Mucosa of descending colon (tissue), 3 donors: ENCODE measurements around the gene CZIB. TPM values are rescaled to one million over a fixed set of nuclear protein-coding genes. Genes with fewer than 3 reads are reported as not detected.

Source experiments
- ATAC-seq: fragments of 200-7000 bp; cut with Tn5 transposase; one replicate; pipeline ENCODE4 v1.9.1; 2020; ENCODE audit warnings: mild to moderate bottlenecking, moderate library complexity
- DNase-seq, 3 donors: peaks; one replicate each; pipeline ENCODE4 v3.0.0-alpha.2; 2020
- H3K36me3 ChIP-seq: fragments of 200-600 bp; one replicate; pipeline ENCODE4 v1.8.0; 2021; ENCODE audit warnings: low read depth, mild to moderate bottlenecking
- H3K4me1 ChIP-seq: fragments of 200-600 bp; one replicate; pipeline ENCODE4 v1.8.0; 2021; ENCODE audit warnings: low read depth, mild to moderate bottlenecking
- H3K4me3 ChIP-seq: fragments of 200-600 bp; one replicate; pipeline ENCODE4 v1.8.0; 2021; ENCODE audit warnings: mild to moderate bottlenecking
- H3K9me3 ChIP-seq: fragments of 200-600 bp; one replicate; pipeline ENCODE4 v1.8.0; 2021; ENCODE audit warnings: mild to moderate bottlenecking
- CTCF ChIP-seq: fragments of 200-600 bp; IDR thresholded peaks from one replicate; pipeline ENCODE4 v1.8.0; 2022; ENCODE audit warnings: antibody characterized with exemption, mild to moderate bottlenecking
- intact Hi-C, 2 donors: fragments of 100-400 bp; cut with DNase I in 1 of 2; cut with micrococcal nuclease in 1 of 2; formaldehyde crosslinking; loops; one replicate each; pipeline versions ENCODE4 v1.11.0 to v1.11.1; 2022; cut with DNase I, micrococcal nuclease
- total RNA-seq, 3 donors: library from RNA; stranded (reverse); fragmentation: NEBNext Ultra II Directional in 2 of 3; extraction: Animal tissue kit (Norgen Biotek cat#: 25700) in 2 of 3; gene quantifications; one replicate each; pipeline versions ENCODE4 v1.2.1 to v1.2.4, GENCODE V29; 2021 to 2023
- donor health status: DM: no; HTN: no; CAD: no; lungs with moderate emphysema.
- donor health status: DM: no; HTN: no; CAD: no.
- donor health status: DM: no; HTN: yes; CAD: no.

CZIB gene
- total RNA-seq, 3 donors from 2014 or later: 38.1 to 65.7 (median 40.6) TPM

GRCh38 chr1:53249706-53250105, 29.3 kb upstream of the CZIB start:
- no peaks in the 10 kb centered on the region for H3K36me3 ChIP-seq
- intact Hi-C loops: no loop called here
- ATAC-seq: no peak
- TF ChIP-seq CTCF: no peak
- H3K9me3 ChIP-seq: no peaks in the 10 kb centered on the region
- no peak for DNase-seq
- no peak overlapping the region for H3K4me3 ChIP-seq
- no peaks in the 10 kb centered on the region for H3K4me1 ChIP-seq

- intact Hi-C loops: no loop called here
- no peaks in the 10 kb centered on the region for H3K4me1 ChIP-seq
- no peaks in the 10 kb centered on the region for H3K9me3 ChIP-seq
- no peaks in the 10 kb centered on the region for H3K36me3 ChIP-seq
- ATAC-seq (no peak), DNase-seq (no peak)
- TF ChIP-seq CTCF: no peak
- no peak overlapping the region for H3K4me3 ChIP-seq
Observed at GRCh38 chr1:53246261-53247134, 26.1 kb upstream of the CZIB start.

GRCh38 chr1:53244141-53244540, 23.7 kb upstream of the CZIB start:
- Histone ChIP-seq H3K36me3 (no peaks in the 10 kb centered on the region), H3K4me3 (no peak overlapping the region), H3K4me1 (no peaks in the 10 kb centered on the region), H3K9me3 (no peaks in the 10 kb centered on the region)
- DNase-seq: no peak
- intact Hi-C loops: no loop called here
- no peak for ATAC-seq
- no peak for TF ChIP-seq CTCF

- intact Hi-C loops: no loop called here
- H3K36me3 ChIP-seq: no peaks in the 10 kb centered on the region
- H3K4me1 ChIP-seq: peaks cover 5% of the 10 kb centered on the region
- TF ChIP-seq CTCF: no peak
- no peak for ATAC-seq
- no peak overlapping the region for H3K4me3 ChIP-seq
- DNase-seq: no peak
- no peaks in the 10 kb centered on the region for H3K9me3 ChIP-seq
Observed at GRCh38 chr1:53242381-53242780, 21.9 kb upstream of the CZIB start.

GRCh38 chr1:53241828-53242227, 21.4 kb upstream of the CZIB start:
- Histone ChIP-seq H3K9me3 (no peaks in the 10 kb centered on the region), H3K4me1 (peaks cover 10% of the 10 kb centered on the region), H3K4me3 (no peak overlapping the region), H3K36me3 (no peaks in the 10 kb centered on the region)
- intact Hi-C loops: no loop called here
- DNase-seq (no peak), ATAC-seq (no peak)
- no peak for TF ChIP-seq CTCF
